Stimulated activated CD4-positive, alpha-beta T cell treated with anti-CD3 and anti-CD28 coated beads, Interleukin-2, amount 100 ng/mL, for 4 hours (primary cell): ENCODE measurements around the gene ERC1.
"Not testable (repeated sequence)": the region's sequence is repeated elsewhere in the genome, so short reads cannot be mapped to it uniquely, and the experiment has no call there.

ENCODE experiments used
- DNase-seq: peaks from one replicate; pipeline ENCODE4 v3.0.0-alpha.2; 2020; ENCODE audit warnings: low read depth

The ERC1 gene

GRCh38 chr12:1222858-1223639 is 232.0 kb downstream of the ERC1 start:
- no peak for DNase-seq

GRCh38 chr12:1226951-1227350 is 235.9 kb downstream of the ERC1 start:
- DNase-seq: no peak

- no peak for DNase-seq
Observed at GRCh38 chr12:1234073-1234472, 243.1 kb downstream of the ERC1 start.

DNA sequence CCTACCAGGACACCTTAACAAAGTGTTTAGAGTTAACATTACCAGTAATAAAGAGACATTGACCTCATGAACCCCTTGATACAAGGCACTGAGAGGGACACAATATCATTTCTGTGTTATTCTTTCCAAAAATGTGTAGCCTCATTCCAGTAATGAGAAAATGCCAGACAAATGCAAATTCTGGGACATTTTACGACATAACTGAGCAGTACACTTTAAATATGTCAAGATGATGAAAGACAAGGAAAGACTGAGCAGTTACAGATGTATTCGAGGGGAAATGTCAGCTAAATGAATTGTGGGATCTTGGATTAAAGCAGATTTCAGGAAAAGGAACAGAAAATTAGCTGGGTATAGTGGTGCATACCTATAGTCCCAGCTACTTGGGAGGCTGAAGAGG is 255.6 kb downstream of the ERC1 start:
- no peak for DNase-seq

GRCh38 chr12:1250641-1251040 is 259.6 kb downstream of the ERC1 start:
- no peak for DNase-seq

DNA sequence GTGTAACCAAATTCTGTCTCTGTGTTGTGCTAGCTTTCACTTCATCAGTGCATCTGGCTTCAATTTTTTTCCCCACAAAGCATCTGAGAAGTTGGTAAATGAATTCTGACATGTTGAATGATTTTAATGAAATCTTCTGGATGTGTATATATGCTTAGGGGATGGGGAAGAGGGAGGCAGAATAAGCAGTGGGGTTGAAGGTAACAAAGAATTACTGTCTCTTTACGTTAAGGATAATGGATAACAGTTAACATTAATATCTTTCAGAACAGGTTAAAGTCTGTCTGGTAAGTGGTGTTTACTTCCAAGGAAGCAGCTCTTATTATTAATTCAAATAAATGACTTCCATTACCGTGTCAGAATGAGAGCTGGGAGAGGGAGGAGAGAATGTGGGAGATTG is 261.7 kb downstream of the ERC1 start:
- DNase-seq: no peak

- DNase-seq: not testable (repeated sequence)
Observed at GRCh38 chr12:1255125-1255524, 264.1 kb downstream of the ERC1 start.

- not testable (repeated sequence) for DNase-seq
Observed at GRCh38 chr12:1255854-1256253, 264.8 kb downstream of the ERC1 start.

- no peak for DNase-seq
Observed at GRCh38 chr12:1256285-1256684, 265.3 kb downstream of the ERC1 start.

DNA sequence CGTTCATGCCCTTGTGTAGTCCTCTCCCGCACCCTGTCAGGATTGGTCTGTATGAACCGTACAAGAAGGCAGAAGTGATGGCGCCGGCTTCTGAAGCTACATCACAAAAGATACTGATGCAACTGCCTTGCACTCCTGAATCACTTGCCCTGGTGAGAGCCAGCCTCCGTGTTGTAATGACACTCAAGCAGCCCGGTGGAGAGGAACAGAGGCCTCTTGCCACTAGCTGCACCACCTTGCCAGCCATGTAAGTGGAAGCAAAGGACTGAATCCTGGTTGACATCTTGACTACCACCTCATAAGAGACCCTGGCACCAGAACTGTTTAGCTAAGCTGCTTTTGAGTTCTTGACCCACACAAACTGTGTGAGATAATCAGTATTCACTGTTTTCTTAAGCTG is 266.0 kb downstream of the ERC1 start:
- no peak for DNase-seq

DNA sequence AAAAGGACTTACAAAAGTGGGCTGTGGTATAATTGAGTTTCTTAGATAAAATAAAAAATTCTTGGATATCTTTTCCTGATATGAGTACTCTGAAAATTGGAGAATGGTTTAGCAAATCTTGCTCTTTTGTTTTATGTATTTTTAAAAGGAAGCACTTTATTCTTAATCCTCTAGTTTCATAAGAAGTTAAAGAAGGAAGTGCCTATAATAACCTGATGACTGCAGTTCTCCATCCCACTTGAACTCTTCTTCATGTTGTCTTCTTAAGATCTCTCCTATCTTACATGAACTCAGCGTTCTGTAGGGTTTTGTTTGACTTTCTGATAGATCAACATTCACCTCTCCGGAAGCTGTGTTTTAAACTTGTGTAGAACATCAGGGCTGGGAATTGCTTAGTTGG is 271.0 kb downstream of the ERC1 start:
- DNase-seq: no peak

DNA sequence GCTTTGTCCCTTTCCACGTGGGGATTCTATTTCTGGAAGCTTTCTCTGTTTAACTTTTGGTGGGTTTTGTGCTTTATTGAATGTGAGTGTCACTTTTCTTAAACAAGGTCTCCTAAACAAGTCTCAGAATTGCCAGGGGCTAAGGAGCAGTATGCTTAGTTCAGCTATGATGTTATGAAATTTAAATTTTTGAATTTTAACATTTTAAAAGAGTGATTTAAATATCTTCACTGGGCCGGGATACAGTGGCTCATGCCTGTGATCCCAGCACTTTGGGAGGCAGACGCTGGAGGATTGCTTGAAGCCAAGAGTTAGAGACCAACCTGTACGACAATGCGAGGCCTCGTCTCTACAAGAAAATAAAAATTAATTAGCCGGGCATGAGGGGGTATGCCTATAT is 276.2 kb downstream of the ERC1 start:
- no peak for DNase-seq

- no peak for DNase-seq
Observed at GRCh38 chr12:1272142-1272541, 281.1 kb downstream of the ERC1 start.

- no peak for DNase-seq
Observed at GRCh38 chr12:1273051-1273450, 282.0 kb downstream of the ERC1 start.

GRCh38 chr12:1277905-1278304 is 286.9 kb downstream of the ERC1 start:
- DNase-seq: no peak

DNA sequence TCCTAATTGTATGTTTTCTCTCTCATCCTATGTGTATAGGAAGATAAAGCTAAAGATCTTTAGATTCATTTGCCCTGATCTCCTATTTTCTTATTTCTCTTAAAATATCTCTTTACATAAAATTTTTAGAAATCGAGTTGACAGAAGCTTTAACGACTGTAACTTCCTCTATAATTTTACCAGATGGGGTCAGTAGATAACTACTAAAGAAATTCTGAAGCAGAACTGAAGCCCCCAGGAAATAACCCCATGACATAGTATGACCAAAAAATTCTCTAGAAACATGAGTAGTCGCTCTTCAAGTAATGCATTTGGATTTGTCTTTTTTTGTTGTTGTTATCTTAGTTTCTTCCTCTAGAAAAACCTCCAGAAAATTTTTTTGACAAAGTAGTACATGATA is 288.0 kb downstream of the ERC1 start:
- DNase-seq: no peak

- DNase-seq: no peak
Observed at GRCh38 chr12:1280059-1280458, 289.0 kb downstream of the ERC1 start.

DNA sequence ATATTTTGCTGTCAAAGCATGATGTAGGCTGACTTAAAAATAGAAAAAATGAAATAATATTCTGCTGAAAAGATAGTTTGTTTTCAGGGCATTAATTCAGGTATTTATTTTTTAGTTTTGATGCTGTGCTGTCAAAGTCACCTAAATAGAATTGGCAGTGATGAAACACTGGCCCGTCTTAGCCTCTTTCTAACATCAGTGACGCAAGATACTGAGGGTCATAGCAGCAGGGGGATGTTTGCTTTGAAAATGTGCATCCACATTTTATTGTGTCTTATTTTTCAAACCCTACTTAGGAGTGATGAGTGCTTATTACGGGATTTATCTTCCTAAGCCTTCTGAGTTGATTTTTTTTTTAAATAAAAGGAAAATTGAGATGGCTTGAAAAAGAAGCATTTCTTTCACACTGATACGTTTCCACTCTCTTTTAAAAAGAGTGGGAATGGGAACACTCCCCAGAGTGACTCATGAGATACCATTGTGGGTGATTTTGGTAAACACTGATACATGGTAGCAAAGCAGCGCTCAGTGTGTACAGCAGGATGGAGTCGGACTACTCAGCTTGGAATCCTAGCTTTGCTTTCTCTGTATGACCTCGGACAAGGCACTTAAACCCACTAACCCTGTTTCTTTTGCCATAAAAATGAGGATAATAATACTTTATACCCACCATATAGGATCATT is 290.8 kb downstream of the ERC1 start:
- no peak for DNase-seq

GRCh38 chr12:1282670-1283315 is 291.8 kb downstream of the ERC1 start:
- no peak for DNase-seq

DNA sequence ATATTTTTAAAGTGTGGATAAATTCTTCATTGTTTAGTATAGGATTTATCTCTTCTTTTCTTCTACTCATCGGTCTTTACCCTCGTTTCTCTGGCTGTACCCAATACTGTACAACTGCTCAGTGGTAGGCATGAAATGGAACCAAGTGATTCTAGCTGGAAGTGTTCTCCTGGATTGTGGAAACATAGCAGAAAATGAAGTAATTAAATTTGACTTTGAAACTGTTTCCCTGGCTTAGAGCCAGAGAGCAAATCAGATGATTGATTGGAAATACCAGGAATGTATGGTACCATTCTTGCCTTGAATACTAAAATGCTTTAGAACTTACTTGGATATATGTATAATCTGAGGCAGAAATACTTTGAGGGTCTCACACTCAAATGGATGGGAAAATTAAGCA is 292.3 kb downstream of the ERC1 start:
- no peak for DNase-seq

- DNase-seq: no peak
Observed at GRCh38 chr12:1284611-1285010, 293.6 kb downstream of the ERC1 start.

- DNase-seq: no peak
Observed at GRCh38 chr12:1287446-1287975, 296.5 kb downstream of the ERC1 start.

DNA sequence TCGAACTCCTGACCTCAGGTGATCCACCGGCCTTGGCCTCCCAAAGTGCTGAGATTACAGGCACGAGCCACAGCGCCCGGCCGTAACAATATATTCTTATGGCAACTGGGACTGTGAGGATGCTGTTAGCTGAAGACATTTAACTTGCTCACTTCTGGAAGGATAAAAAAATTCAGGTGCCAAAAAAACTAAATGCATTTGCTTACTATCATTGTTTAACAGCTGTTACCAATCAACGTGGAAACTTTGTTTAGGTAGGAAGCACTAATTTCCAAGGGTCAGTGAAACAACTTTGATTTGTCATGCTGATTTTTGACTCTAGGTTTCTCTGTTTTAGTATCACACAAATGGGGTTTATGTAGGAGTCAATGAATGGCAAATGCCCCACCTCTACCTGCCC is 297.3 kb downstream of the ERC1 start:
- no peak for DNase-seq
